IPS-15b (cell line): Measurements from ENCODE around the gene SAFB.
A peak's percentile ranks its signal among the peaks of the same experiment; 100 is the strongest.

ENCODE experiments used
- H3K27me3 ChIP-seq: one replicate; pipeline ENCODE4 v1.6.1; 2013; ENCODE audit warnings: low read length; ENCODE audit not compliant: control insufficient read depth, insufficient read depth
- H3K36me3 ChIP-seq: one replicate; pipeline ENCODE4 v1.6.1; 2013; ENCODE audit warnings: low read length; ENCODE audit not compliant: control insufficient read depth, insufficient read depth
- H3K4me1 ChIP-seq: one replicate; pipeline ENCODE4 v1.6.1; 2013; ENCODE audit warnings: mild to moderate bottlenecking, low read length; ENCODE audit not compliant: control insufficient read depth, insufficient read depth
- H3K4me3 ChIP-seq: one replicate; pipeline ENCODE4 v1.5.1; 2013; ENCODE audit warnings: low read depth, low read length
- H3K9ac ChIP-seq: one replicate; pipeline ENCODE4 v1.6.1; 2013; ENCODE audit warnings: low read depth, mild to moderate bottlenecking, low read length
- H3K9me3 ChIP-seq: one replicate; pipeline ENCODE4 v1.6.1; 2013; ENCODE audit warnings: mild to moderate bottlenecking, low read length; ENCODE audit not compliant: control insufficient read depth, insufficient read depth

SAFB gene

DNA sequence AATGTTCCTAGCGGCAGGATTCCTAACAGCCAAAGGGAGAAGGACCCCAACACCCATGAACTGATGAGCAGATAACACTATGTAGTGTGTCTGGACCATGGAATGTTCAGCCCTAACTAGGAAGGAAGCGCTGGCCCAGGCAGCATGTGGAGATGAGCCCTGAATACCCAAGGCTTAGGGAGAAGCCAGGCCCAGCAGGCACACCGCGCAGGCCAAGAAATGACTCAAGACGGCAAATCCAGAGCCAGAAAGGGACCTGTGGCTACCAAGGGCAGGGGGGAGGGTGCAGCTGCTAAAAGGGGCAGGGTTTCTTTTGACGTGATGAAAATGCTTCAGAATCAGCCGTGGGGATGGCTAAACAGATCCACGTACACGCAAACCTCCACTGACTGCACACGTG, 34.4 kb upstream of the SAFB start:
- H3K4me1 ChIP-seq, result peaks cover 5% of the 10 kb centered on the region
- peaks cover 52% of the 10 kb centered on the region for H3K36me3 ChIP-seq
- H3K27me3 ChIP-seq, result no peaks in the 10 kb centered on the region
- no peak overlapping the region for H3K9ac ChIP-seq
- no peaks in the 10 kb centered on the region for H3K9me3 ChIP-seq
- H3K4me3 ChIP-seq, result no peak overlapping the region

DNA sequence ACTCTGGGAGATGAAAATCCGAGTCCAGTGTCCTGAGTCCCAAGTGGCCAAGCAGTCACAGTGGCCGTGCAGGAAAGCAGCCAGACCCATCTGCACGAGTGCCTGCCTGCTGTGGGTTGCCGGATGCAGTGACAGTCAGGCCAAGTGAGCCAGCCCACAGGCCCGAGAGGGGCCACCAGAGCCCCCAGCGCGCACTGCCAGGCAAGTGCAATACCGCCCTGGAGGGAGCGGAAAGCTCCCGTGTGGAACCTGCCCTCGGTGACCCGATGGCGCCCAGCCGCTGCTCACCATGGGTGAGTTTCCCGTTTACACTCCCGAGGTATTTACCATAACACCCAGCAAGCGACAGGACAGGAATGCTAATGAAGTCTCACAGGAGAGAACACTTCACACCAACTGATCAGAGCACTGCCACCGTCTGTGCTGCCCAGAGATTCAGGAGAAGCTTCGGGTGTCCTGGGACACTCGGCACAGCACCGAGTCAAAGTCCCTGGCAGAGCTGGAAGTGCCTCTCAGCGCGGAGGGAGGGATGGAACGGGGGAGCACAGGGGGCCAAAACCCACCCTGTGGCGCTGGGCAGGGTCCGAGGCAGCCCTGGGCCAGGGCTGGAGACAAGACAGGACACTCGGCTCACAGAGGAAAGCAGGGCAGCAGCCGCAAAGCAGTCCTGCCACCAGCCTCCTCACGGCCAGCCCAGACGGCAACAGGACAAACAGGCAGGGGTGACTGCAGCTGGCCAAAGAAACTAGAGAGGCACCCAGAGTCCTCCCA, 33.8 kb upstream of the SAFB start:
- Histone ChIP-seq H3K27me3 (no peaks in the 10 kb centered on the region), H3K4me1 (peaks cover 5% of the 10 kb centered on the region), H3K9me3 (no peaks in the 10 kb centered on the region), H3K9ac (peak overlapping the region; percentile 3), H3K36me3 (peaks cover 58% of the 10 kb centered on the region), H3K4me3 (no peak overlapping the region)

DNA sequence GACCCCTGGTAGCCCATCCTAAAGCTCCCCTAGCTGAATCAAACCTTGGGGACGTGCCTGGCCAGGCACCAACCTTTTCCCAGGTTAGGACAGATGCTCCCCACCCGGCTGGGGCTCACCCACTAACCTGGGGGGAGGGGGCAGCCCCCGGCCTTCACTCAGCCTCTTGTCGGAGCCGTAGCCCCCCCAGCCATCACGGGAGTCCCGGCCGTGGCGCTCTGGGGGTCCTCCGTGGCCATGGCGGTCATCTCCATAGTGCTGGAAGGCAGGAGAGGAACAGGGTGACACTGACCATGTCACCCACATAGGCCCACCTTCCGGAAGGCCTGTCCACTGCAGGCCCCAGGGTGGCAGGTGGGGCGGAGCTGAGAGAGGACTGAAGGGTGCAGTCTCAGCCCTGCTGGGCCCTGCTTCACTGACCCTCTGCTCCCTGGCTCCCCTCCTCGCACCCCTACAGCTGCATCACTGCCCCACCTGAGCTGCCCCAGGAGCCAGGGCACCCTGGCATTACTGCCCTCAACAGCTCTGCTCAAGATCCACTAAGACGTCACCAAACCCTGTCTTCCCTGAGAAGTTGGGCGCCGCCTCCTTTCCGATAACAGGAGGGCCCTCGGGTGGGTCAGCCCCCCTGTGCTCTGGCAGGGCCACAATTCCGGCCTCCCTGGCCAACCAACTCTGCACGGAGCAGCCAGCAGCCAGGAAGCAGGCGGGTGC, 32.6 kb upstream of the SAFB start:
- Histone ChIP-seq H3K36me3 (peaks cover 70% of the 10 kb centered on the region), H3K27me3 (no peaks in the 10 kb centered on the region), H3K9me3 (no peaks in the 10 kb centered on the region), H3K4me1 (peaks cover 3% of the 10 kb centered on the region), H3K9ac (no peak overlapping the region), H3K4me3 (no peak overlapping the region)

DNA sequence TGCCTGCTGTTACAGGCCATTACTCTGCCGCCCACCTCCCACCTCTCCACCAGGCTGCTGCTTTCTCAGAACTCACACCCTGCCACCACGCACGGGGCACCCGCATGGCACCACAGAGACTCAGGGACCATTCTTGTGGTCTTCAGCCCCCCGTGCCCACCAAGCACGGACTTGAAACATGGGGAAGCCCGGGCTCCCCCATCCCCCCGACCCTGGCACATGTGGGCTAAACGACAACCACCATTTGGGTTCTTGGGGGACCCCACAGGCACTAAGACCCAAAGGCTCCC, 32.1 kb upstream of the SAFB start:
- Histone ChIP-seq H3K9ac (no peak overlapping the region), H3K27me3 (no peaks in the 10 kb centered on the region), H3K9me3 (no peaks in the 10 kb centered on the region), H3K36me3 (peaks cover 75% of the 10 kb centered on the region), H3K4me3 (no peak overlapping the region), H3K4me1 (no peaks in the 10 kb centered on the region)

DNA sequence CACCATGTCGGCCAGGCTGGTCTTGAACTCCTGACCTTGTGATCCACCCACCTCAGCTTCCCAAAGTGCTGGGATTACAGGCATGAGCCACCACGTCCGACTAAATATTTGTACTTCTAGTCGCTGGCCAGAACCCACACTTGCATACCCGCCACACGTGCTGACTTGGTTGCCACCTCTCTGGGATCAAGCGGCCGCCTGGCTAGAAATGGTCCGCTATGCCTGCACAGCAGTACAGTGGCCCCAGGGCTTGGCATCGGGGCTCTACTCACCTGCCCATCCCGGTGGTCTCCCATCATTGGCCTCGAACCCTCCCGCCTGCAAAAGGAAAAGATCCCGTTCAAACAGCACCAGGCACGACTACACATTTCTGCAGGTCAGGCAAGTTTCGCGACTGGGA, 31.4 kb upstream of the SAFB start:
- Histone ChIP-seq H3K4me1 (no peaks in the 10 kb centered on the region), H3K36me3 (peaks cover 80% of the 10 kb centered on the region)

DNA sequence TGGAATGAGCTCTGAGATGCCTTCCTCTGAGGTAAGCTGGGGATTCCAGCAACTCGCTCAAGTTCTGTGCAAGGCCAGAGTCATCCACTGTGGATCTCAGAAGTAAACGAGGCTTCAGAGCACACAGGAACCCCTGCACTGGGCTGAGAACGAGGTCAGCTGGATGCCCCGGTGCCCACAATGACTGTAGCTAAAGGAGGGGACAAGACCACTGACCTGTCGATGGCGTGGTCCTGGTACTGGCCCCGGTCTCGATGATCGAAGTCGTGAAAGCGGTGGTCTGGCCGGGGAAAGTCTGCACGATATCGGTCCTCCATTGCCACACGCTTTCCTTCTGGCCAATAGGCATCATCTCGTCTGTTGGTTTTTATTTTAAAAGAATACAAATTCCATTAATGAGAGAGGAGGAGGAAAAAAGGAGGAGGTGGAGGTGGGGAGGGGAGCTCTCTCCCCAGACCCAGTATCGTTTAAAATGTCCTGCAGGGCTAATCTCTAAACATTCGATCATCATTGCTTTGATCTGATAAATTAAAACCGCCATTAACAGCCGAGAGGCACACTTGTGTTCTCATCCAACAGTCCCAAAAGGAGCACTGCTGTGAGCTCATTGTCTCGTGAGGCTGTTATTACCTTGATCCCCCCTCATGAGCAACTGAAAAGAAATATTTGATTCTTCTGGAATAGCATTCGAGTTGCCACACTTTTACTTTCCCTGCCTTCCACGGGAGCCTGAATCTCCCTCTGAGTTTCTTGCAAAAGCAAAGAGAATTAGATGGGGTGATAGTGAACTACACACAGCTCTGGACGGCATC, 30.1 kb upstream of the SAFB start:
- Histone ChIP-seq H3K27me3 (no peaks in the 10 kb centered on the region), H3K36me3 (peaks cover 83% of the 10 kb centered on the region)

More for the DNA sequence above, 31.4 kb upstream of the SAFB start:
- no peaks in the 10 kb centered on the region for H3K27me3 ChIP-seq
- H3K9ac ChIP-seq, result no peak overlapping the region
- H3K9me3 ChIP-seq, result no peaks in the 10 kb centered on the region
- H3K4me3 ChIP-seq, result no peak overlapping the region

DNA sequence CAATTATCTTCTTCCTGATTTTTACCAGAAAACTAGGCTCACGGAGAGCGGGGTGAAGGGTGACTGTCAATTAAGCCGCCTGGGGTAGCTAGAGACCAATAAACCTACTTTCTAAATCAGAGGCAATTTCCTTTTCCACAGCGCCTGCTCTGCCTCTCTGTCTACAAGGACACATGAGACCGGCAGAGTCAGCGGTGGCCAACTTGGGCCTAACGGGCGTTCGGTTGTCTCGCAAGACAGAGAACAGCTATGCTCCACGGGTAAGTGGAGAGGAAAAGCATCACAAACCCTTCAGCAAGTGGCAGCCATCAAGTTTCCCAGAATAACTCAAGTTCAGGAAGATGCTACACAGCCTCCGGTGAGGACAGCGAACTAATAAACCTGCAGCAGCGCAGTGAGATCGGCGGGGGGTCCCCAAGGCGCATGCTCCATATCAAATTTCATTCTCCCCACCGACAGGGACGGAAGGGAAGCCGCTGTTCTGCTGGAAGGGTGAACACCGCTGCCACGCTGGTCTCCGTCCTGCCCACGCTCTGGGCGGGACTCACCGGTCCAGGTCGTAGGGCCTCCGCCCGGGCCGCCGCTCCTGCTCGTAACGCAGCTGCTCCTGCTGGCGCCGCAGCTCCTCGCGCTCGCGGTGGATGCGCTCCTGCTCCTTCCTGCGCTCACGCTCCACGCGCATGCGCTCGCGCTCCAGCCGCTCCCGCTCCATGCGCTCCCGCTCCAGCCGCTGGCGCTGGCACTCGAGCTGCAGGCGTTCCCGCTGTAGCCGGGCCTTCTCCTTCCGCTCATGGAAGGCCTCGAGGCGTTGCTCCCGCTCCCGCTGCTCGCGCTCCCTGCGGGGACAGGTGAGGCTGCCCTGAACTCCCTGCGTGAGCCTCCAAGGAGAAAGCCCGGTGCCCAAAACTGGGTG, 29.3 kb upstream of the SAFB start:
- no peaks in the 10 kb centered on the region for H3K27me3 ChIP-seq
- no peaks in the 10 kb centered on the region for H3K4me1 ChIP-seq
- peaks cover 84% of the 10 kb centered on the region for H3K36me3 ChIP-seq
- H3K9me3 ChIP-seq, result no peaks in the 10 kb centered on the region
- H3K4me3 ChIP-seq, result no peak overlapping the region
- H3K9ac ChIP-seq, result no peak overlapping the region

More for the DNA sequence above, 30.1 kb upstream of the SAFB start:
- no peaks in the 10 kb centered on the region for H3K9me3 ChIP-seq
- H3K4me3 ChIP-seq, result no peak overlapping the region
- no peak overlapping the region for H3K9ac ChIP-seq
- H3K4me1 ChIP-seq, result no peaks in the 10 kb centered on the region

DNA sequence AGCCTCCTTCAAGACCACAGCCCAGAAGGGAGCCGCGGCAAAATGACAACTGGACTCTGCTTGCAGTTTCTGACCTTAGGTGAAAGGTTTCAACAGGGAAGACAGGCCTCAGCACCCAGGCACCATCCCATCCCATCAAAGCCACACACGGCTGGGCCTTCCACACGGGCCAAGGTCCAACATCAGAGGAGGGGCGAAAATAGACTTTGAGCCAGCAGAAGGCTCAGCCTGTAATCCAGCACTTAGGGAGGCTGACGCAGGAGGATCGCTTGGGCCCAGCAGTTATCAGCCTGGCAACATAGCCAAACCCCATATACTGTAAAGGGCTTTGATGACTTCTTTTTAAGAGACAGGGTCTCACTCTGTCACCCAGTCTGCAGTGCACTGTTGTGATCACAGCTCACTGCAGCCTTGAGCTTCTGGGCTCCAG, 28.3 kb upstream of the SAFB start:
- Histone ChIP-seq H3K4me1 (no peaks in the 10 kb centered on the region), H3K4me3 (no peak overlapping the region), H3K27me3 (no peaks in the 10 kb centered on the region), H3K36me3 (peaks cover 81% of the 10 kb centered on the region), H3K9ac (no peak overlapping the region), H3K9me3 (no peaks in the 10 kb centered on the region)

DNA sequence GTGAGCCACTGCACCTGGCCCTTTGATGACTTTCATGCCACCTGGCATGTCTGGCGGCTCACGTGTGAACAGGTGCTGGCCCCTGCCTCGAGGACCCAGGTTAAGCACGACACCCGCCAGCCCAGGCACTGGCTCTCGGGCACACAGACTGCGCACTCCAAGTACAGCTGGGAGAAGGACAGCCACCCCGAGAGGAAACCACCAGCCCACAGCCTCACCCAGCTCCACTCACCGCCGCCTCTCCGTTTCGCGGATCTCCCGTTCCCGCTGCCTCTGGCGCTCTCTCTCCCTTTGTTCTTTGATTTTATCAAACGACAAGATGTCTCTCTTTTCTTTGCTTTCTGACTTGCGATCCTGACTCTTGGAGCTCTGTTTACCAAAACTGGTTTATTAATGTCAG, 27.8 kb upstream of the SAFB start:
- Histone ChIP-seq H3K4me3 (no peak overlapping the region), H3K4me1 (no peaks in the 10 kb centered on the region), H3K9ac (no peak overlapping the region), H3K27me3 (no peaks in the 10 kb centered on the region), H3K9me3 (no peaks in the 10 kb centered on the region), H3K36me3 (peaks cover 80% of the 10 kb centered on the region)

DNA sequence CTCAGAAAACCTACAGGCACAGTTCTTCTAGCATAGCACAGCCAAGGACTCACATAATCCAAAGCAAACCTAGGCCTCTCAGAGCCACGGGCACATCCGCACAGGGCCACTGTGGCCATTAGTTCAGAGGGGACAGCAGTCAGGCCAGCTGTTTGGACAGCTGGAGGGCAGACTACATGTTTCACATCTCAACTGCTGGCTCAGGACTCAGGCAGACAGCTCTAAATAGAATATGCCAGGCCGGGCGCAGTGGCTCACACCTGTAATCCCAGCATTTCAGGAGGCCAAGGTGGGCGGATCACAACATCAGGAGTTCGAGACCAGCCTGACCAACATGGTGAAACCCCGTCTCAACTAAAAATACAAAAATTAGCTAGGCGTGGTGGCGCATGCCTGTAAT, 27.1 kb upstream of the SAFB start:
- H3K9ac ChIP-seq, result no peak overlapping the region
- peaks cover 80% of the 10 kb centered on the region for H3K36me3 ChIP-seq
- H3K4me3 ChIP-seq, result no peak overlapping the region
- no peaks in the 10 kb centered on the region for H3K4me1 ChIP-seq
- H3K9me3 ChIP-seq, result no peaks in the 10 kb centered on the region
- no peaks in the 10 kb centered on the region for H3K27me3 ChIP-seq

DNA sequence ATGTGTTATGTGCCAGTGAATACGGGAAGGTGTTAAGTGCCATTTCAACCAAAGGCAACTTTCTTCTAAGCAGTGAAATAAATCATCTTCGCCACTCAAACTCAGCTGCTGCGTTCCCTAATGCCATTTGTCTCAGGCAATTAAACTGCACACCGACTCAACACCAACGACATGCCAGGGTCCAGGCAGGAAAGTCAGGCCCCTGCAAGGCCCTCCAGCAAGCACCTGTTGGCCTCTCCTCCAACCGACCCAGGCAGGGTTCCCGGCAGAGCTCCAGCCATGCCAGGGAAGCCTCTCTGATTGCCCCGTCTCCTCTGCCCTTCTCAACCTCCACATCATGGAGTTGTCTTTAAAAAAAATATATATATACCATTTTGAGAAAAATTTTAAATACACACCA, 22.1 kb upstream of the SAFB start:
- Histone ChIP-seq H3K4me3 (no peak overlapping the region), H3K9me3 (no peaks in the 10 kb centered on the region), H3K4me1 (no peaks in the 10 kb centered on the region), H3K36me3 (peaks cover 64% of the 10 kb centered on the region), H3K27me3 (no peaks in the 10 kb centered on the region), H3K9ac (no peak overlapping the region)
